NCI-H146 treated with DMSO at 0.1 percent for 48 hours (cell line): ENCODE results near the gene SH3GLB1.
"Not testable (repeated sequence)": the region's sequence is repeated elsewhere in the genome, so short reads cannot be mapped to it uniquely, and the experiment has no call there.

Experiments
- DNase-seq: peaks from one replicate; lab custom pipeline; 2025; ENCODE audit not compliant: unreplicated experiment; lab: John Stamatoyannopoulos, UW

The SH3GLB1 gene

GRCh38 chr1:86704458-86704971, at the start of gene SH3GLB1:
TSS of gene SH3GLB1 (plus strand) at chr1:86704576. CDS start at chr1:86704900, 324 bp downstream.
- peak; percentile 82 for DNase-seq

GRCh38 chr1:86658381-86658780, 46.0 kb upstream of the SH3GLB1 start:
- not testable (repeated sequence) for DNase-seq

GRCh38 chr1:86666368-86666767, 38.0 kb upstream of the SH3GLB1 start:
- no peak for DNase-seq

GRCh38 chr1:86687595-86687994, 16.8 kb upstream of the SH3GLB1 start:
- DNase-seq, result no peak

GRCh38 chr1:86692641-86693040, 11.7 kb upstream of the SH3GLB1 start:
- DNase-seq, result no peak

- DNase-seq, result no peak
Measured at GRCh38 chr1:86695400-86695799, 9.0 kb upstream of the SH3GLB1 start.

- DNase-seq, result no peak
Measured at GRCh38 chr1:86696522-86696921, 7.9 kb upstream of the SH3GLB1 start.

GRCh38 chr1:86699186-86699585, 5.2 kb upstream of the SH3GLB1 start:
- no peak for DNase-seq

- DNase-seq, result no peak
Measured at GRCh38 chr1:86701731-86702130, 2.6 kb upstream of the SH3GLB1 start.

- not testable (repeated sequence) for DNase-seq
Measured at GRCh38 chr1:86702954-86703494, 1.4 kb upstream of the SH3GLB1 start.

- peak; percentile 82 for DNase-seq
Measured at GRCh38 chr1:86703696-86704457, 499 bp upstream of the SH3GLB1 start.

GRCh38 chr1:86704972-86705664, 742 bp downstream of the SH3GLB1 start:
- DNase-seq, result peak; percentile 60

GRCh38 chr1:86705665-86705985, 1.2 kb downstream of the SH3GLB1 start:
- DNase-seq, result no peak

- no peak for DNase-seq
Measured at GRCh38 chr1:86706018-86706635, 1.8 kb downstream of the SH3GLB1 start.

- DNase-seq, result no peak
Measured at GRCh38 chr1:86708920-86709319, 4.5 kb downstream of the SH3GLB1 start.

- no peak for DNase-seq
Measured at GRCh38 chr1:86712088-86712860, 7.9 kb downstream of the SH3GLB1 start.

GRCh38 chr1:86713477-86713876, 9.1 kb downstream of the SH3GLB1 start:
- DNase-seq, result no peak

GRCh38 chr1:86714159-86714558, 9.8 kb downstream of the SH3GLB1 start:
- no peak for DNase-seq

GRCh38 chr1:86714561-86715244, 10.3 kb downstream of the SH3GLB1 start:
- no peak for DNase-seq

- DNase-seq, result no peak
Measured at GRCh38 chr1:86718786-86719185, 14.4 kb downstream of the SH3GLB1 start.
